Stimulated activated CD4-positive, alpha-beta T cell treated with anti-CD3 and anti-CD28 coated beads, Interleukin-12 subunit alpha, Interleukin-12 subunit beta, amount 100 ng/mL, for 48 hours (primary cell): Measurements from ENCODE around the gene HSBP1L1.
"Not testable (repeated sequence)": the region's sequence is repeated elsewhere in the genome, so short reads cannot be mapped to it uniquely, and the experiment has no call there.

Experiments
- DNase-seq, 3 donors: peaks; one replicate each; pipeline ENCODE4 v3.0.0-alpha.2; 2020; ENCODE audit warnings: low read depth in 2 of 3, low spot score in 1 of 3

Gene HSBP1L1

DNA sequence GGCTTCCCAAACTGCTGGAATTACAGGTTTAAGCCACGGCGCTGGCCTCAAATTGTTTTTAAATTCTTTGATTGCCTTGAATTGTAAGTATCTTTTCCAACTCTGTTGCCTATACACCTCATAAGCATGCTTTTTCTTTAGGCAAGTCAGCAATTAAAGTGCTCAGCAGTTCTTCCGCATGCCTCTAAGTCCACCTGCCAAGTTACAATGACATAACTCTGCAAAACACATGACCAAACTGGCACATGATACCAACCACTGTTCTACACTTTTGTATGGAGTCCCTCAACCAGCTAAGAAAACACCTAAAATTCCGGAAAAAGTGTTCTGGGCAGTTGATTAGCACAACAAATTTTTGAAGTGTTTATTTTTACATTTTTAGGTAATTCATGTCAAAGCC, 18.8 kb downstream of the HSBP1L1 start:
- DNase-seq = no peak

DNA sequence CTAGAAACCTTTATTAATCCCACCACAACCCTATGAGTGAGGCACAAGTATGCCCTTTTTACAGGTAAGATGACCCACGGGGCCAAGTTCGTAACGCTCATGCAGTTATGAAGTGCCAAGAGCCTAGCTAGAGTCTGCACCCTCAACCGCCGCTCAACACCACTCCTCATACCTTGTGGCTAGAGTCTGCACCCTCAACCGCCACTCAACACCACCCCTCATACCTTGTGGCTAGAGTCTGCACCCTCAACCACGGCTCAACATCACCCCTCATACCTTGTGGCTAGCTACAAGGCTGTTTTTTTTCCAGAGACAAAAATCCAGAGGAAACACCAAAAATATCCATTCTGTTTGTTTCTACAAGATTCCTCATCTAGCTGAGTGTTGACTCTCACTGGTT, 19.4 kb downstream of the HSBP1L1 start:
- DNase-seq = no peak

DNA sequence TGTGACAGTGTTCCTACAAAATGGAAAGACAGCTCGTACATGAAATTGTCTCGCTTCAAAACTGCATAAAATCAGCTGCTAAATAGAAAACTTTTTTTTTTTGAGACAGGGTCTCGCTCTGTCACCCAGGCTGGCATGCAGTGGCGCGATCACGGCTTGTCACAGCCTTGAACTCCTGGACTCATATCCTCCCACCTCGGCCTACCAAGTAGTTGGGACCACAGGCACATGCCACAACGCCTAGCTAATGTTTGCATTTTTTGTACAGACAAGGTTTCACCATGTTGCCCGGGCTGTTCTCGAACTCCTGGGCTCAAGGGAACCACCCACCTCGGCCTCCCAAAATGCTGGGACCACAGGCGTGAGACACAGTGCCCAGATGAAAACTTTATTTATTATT, 20.7 kb downstream of the HSBP1L1 start:
- no peak for DNase-seq

GRCh38 chr18:79986726-79987125, 22.3 kb downstream of the HSBP1L1 start:
- DNase-seq = no peak

GRCh38 chr18:79987566-79987965, 23.1 kb downstream of the HSBP1L1 start:
- DNase-seq = no peak

GRCh38 chr18:79988071-79988450, 23.6 kb downstream of the HSBP1L1 start:
- DNase-seq = peak in 1 of 3 donors; percentile 49

DNA sequence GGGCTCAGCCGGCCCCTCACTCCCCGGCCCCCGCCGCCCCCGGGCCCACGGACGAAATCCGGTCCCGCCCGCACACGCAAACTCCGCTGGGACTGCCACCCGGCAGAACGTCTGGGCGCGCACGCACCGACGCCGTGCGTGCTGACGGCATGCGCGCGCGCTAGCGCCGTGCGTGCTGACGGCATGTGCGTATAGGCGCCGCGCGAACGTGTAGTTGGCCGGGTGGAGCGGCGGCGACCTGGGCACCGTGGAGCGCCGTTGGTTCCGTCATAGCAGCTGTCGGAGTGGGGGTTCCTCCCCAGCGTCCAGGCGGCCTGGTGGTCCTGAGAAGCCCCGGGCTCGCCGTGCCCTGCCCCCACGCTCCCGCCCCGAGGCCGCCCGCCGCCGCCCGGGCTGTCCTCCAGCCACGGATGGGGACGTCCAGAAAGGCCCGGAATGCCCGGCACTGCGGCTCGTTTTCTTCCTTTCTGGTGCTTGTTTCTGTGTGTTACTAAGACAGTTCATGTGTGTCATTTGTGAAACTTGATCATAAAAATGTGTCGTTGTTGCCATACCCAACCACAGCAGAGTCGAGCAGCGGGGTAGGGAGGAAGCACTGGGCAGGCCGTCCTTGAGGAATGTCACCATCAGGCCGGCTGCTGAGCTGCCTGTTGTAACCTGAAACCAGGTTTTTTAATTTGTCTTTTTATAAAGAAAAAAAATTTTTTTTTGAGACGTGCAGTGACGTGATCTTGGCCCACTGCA, 24.2 kb downstream of the HSBP1L1 start, which contains the start of gene TXNL4A:
Gene TXNL4A, minus strand, starts transcription at position 113 of the 744 bp plus-strand sequence. CDS start 171 bp downstream, outside the sequence.
- DNase-seq = peak; percentile 71 to 85 (median 72)

GRCh38 chr18:79989195-79989497, 24.7 kb downstream of the HSBP1L1 start:
- no peak for DNase-seq

- no peak for DNase-seq
Observed at GRCh38 chr18:79991494-79991893, 27.1 kb downstream of the HSBP1L1 start.

DNA sequence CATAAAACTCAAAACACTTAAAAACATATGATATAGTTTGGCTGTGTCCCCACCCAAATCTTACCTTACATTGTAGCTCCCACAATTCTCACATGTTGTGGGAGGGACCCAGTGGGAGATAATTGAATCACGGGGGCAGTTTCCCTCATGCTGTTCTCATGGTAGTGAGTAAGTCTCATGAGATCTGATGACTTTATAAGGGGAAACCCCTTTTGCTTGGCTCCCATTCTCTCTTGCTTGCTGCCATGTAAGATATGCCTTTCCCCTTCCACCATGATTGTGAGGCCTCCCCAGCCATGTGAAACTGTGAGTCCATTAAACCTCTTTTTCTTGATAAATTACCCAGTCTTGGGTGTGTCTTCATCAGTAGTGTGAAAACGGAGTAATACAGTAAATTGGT, 35.3 kb downstream of the HSBP1L1 start:
- not testable (repeated sequence) for DNase-seq

- DNase-seq = no peak
Observed at GRCh38 chr18:80000877-80001276, 36.4 kb downstream of the HSBP1L1 start.

DNA sequence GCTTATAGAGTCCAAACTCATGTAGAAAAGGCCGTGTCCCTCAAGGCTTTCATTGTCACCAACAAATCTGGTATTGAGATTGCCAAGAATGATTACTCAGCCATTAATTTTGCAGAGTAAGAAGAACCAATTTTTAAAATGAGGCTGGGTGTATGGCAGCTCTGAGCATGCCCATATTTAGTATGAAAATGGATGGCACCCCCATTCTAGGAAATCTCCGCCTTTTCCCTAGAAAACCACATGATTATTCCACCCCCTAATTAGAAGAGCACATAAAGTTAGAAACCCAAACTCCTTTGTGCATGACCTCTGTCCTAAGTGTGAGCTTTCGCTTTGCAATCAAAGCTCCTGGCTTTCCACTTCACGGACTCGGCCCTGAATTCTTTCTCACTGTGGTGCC, 38.0 kb downstream of the HSBP1L1 start:
- no peak for DNase-seq

DNA sequence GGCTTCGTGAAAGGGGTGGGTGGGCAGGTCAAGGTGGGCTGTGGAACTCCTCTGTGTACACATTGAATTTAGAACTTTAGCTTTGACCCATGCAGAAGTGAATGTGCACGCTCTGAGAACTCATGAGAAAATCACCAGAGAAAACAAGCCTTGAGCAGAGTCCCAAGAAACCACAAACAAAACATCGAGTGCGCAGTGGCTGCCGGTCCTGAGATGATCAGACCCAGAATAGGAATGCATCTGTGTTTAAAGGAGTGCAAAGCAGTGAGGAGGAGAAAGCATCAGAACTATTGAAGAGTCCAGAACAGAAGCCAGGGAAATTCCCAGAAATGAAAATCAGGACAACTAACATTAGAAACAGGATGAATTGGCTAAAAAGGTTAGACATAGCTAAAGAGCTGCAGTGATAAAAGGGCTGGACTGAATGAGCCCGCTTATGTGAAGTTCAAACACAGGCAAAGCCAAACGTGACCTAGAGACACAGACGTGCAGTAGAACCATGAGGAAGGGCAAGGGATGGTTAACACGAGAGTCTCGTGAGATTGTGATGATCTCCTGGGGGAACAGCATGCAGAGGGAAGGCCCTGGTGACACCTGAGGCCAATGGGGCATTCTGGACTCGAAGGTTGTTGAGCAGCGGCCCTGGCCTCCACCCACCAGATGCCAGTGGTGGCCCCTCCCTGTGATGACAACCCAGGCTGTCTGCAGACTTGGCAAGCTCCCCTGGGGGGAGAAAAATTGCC, 40.3 kb downstream of the HSBP1L1 start:
- DNase-seq = no peak

- DNase-seq = no peak
Observed at GRCh38 chr18:80006724-80007123, 42.3 kb downstream of the HSBP1L1 start.

GRCh38 chr18:80009661-80010550, 45.5 kb downstream of the HSBP1L1 start:
- DNase-seq = no peak

GRCh38 chr18:80010551-80010906, 46.1 kb downstream of the HSBP1L1 start:
- no peak for DNase-seq

DNA sequence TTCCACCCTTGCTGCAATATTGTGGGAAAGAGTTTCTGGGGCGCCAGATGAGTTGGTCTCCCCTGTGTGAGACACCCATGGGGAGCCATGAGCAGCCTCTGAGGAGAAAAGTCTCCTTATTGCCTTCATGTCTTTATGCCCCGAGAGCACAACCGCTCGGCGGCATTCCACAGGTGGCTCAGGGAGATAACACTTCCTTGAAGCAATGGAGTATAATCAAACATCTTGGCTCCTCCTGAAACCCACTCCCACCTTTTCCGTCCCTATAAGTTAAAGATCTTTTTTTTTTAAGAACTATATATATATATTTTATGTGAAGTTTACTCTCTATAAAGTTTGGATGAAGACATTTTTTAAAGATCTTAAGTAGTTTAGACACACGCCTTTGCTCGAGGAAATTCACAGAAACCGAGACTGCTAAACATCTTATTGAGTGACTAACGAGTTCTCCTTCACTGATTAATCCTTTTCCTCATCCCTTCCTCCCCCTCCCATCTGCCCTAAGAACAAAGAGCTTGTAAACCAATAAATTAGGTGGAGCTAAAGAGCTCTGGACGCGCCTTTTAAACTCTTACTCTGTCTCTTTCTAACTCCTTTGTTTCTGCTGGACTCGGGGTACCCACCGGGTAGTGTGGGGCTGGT, 47.2 kb downstream of the HSBP1L1 start:
- DNase-seq = not testable (repeated sequence)

GRCh38 chr18:80012714-80013113, 48.3 kb downstream of the HSBP1L1 start:
- DNase-seq = no peak
